HepG2 (cell line): ENCODE data around the gene LRRFIP2.

ENCODE experiments used
- ARID2 ChIP-seq: sonication (generic); formaldehyde crosslinking; IDR thresholded peaks from 2 replicates; pipeline ENCODE4 v1.8.1; 2022; ENCODE audit warnings: mild to moderate bottlenecking, missing genetic modification reagents, borderline replicate concordance
- ATAD3A ChIP-seq: sonication (generic); formaldehyde crosslinking; IDR thresholded peaks from 2 replicates; pipeline ENCODE4 v1.4.0; 2020; ENCODE audit warnings: missing genetic modification reagents
- SIN3A ChIP-seq: IDR thresholded peaks from 2 replicates; pipeline ENCODE4 v1.6.1; 2011; ENCODE audit warnings: low read depth, mild to moderate bottlenecking, control low read depth, low read length, borderline replicate concordance
- ZNF230 ChIP-seq: sonication (generic); formaldehyde crosslinking; IDR thresholded peaks from 2 replicates; pipeline ENCODE4 v1.4.0; 2020; ENCODE audit warnings: mild to moderate bottlenecking, missing genetic modification reagents

GRCh38 chr3:37124435-37124834 lies 49.9 kb downstream of the LRRFIP2 start:
- no peak for TF ChIP-seq ARID2
- TF ChIP-seq SIN3A: no peak
- no peak for TF ChIP-seq ATAD3A
- no peak for TF ChIP-seq ZNF230 (CRISPR knock-in tag)
